GM19468 (cell line): ENCODE results near the gene SORL1.
"Not testable (repeated sequence)": the region's sequence is repeated elsewhere in the genome, so short reads cannot be mapped to it uniquely, and the experiment has no call there.

Experiments
- ATAC-seq: cut with Tn5 transposase; IDR thresholded peaks from one replicate; pipeline ENCODE4 v1.9.1; 2021; ENCODE audit warnings: mild to moderate bottlenecking, moderate library complexity, moderate number of reproducible peaks; ENCODE audit not compliant: unreplicated experiment; ENCODE audit errors: extremely low read depth

Gene SORL1

DNA sequence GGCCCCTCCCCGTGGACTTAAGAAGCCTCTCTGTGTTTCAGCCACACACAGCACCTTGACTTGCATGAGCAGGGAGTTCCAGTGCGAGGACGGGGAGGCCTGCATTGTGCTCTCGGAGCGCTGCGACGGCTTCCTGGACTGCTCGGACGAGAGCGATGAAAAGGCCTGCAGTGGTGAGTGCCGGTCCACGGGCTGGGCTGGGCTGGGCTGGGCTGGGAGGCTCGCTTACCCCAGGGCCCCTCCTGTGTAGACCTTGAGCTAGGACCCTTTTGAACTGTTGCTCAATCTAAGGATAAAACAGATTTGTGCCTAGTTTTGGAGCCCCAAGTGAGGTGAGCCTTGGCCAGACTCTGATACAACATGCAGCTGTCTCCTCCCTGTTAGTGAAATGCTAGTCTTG lies 152.0 kb downstream of the SORL1 start:
- no peak for ATAC-seq

DNA sequence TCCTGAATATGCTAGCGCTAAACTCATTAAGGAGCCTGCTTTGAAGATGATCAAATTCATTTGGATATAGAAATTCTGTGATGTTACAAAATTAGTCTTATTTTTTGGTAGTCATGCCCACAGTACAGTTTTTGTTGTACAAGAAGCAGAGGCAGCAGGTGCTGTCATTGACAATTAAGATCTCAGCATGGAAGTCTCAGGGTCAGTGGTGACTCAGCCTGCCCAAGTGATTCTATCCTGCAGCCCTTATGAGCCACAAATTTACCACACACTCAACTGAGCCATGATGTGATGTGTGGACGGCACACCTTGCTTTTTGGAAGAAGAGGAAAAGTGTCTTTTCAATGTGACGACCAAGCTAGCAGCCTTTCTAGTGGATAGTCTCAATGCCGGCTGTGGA lies 154.2 kb downstream of the SORL1 start:
- ATAC-seq: no peak

DNA sequence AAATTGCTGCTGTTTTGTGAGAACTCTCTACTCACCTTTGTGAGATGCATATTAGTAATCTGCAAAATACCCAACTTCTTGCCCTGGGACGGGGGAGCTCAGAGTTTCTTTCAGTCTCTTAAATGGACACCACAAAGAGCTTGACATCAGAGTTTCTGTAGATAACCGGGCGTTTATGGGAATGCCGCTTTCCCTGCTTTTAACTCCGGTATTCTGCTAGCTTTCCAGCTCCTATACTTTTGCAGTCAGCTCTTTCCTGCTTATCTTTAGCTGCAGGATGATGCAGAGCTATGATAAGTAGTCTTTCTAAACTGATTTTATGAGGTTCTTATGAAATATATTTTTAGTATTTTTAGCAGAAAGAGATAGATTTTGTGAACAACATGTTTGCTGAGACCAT lies 155.2 kb downstream of the SORL1 start:
- no peak for ATAC-seq

GRCh38 chr11:121608545-121609098 lies 156.5 kb downstream of the SORL1 start:
- ATAC-seq: no peak

DNA sequence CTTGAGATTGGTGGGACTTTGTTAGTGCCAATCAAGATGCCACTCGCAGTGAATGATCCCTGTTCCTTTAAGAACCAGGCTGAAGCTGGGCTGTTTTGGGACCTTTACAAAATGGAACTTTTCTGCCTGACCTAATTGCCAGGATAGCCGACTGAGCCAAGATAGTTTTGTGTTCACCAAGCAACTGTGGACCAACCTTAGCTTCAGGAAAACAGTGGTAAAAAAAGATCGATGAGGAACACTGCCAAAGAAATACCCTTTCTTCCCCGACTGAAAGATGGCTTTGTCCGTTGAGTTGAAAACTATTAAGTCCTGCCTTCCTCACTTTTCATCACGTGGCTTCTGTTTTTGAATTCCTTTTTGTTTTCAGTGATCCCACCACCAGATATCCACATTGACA lies 158.6 kb downstream of the SORL1 start:
- no peak for ATAC-seq

- no peak for ATAC-seq
Measured at GRCh38 chr11:121611242-121611641, 159.1 kb downstream of the SORL1 start.

- ATAC-seq: no peak
Measured at GRCh38 chr11:121613724-121614123, 161.6 kb downstream of the SORL1 start.

DNA sequence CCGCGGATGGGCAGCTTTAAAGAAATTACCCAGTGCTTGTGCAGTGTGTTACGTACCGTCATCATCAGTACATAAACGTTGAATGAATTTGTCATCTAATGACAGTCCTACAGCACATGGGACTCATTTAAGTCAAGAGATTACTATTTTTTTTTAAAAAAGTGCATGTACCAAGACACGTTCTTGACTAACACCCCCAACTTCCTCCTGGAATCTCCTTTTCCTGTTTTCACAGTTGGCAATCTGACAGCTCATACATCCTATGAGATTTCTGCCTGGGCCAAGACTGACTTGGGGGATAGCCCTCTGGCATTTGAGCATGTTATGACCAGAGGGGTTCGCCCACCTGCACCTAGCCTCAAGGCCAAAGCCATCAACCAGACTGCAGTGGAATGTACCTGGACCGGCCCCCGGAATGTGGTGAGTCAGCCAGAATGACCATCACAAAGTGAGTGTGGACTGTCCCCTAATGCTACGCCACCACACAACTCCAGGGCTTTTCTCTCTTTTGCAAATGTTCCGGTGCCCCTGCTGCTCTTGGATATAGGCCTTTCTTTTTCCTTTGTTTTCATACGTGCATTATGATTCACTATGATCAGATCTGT lies 162.6 kb downstream of the SORL1 start:
- ATAC-seq: no peak

- ATAC-seq: no peak
Measured at GRCh38 chr11:121615501-121615900, 163.4 kb downstream of the SORL1 start.

- ATAC-seq: no peak
Measured at GRCh38 chr11:121618516-121618915, 166.4 kb downstream of the SORL1 start.

GRCh38 chr11:121625777-121626506 lies 173.8 kb downstream of the SORL1 start:
- no peak for ATAC-seq

- no peak for ATAC-seq
Measured at GRCh38 chr11:121626507-121626875, 174.4 kb downstream of the SORL1 start.

- no peak for ATAC-seq
Measured at GRCh38 chr11:121626980-121627379, 174.9 kb downstream of the SORL1 start.

DNA sequence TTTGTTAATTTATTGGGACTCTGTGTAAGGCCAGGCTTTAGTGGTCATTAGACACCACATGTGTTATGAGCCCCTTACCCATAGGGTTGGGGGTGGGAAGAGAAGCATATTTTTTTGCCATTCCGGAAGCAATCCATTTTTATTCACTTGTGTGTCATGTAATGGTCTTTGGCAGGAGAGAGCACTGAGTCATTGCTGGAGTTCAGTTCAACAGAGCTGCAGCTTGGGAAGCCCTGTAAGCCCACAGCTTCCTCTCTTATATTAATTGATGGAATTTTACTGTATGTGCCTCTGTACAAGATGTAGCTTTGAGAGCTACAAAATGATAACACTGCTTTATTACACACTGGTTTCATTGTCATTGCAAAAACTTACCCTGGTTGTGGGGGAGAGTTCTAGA lies 177.9 kb downstream of the SORL1 start:
- ATAC-seq: no peak

GRCh38 chr11:121631456-121631855 lies 179.3 kb downstream of the SORL1 start:
- ATAC-seq: no peak

- no peak for ATAC-seq
Measured at GRCh38 chr11:121634273-121634672, 182.2 kb downstream of the SORL1 start.

- no peak for ATAC-seq
Measured at GRCh38 chr11:121634889-121635288, 182.8 kb downstream of the SORL1 start.

DNA sequence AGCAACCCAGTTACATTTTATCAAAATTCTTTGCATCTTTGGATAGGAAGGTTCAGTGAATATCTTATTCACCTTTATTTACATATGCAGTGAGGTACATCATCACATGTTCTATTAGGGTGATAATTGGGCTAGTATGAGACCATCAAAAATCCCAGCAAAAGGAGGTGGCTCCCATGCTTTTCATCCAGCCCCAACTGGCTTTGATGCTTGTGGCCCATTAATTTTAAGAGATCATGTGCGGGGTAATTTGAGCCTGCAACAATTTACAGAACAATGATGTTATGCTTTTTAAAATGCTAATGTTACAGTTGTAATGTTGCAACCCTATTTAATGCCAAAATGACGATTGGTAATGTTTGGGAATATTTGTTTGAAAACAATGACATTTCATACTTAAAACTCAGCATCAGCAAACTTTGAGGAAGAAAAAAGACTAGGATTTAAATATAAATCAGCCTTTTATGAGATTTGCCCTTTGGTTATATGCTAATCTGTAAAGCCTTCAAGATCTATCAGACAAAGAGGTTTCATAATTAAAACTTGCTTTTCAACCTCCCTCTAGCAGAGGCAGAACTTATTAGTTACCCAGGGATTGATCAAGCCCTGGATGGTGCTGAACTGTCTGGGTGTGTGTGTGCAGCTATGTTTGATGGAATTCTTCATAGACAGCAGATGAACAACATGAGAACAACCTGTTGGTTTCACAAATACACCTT lies 184.1 kb downstream of the SORL1 start:
- no peak for ATAC-seq

DNA sequence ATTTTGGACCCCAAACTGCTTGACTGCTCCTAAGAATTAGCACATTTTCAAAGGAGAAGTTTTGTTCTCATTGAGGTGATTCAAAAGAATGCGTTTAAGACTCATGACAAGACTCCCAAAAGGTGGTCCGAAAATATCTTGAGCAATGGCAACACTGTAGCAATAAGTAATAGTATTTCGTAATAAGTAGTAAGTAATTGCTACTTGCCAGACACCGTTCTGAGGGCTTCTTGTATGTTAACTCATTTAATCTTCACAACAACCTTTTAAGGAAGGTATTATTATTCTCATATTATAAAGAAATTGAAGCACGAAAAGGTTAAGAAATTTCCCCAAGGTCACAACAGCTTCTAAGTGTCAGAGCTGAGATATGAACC lies 184.7 kb downstream of the SORL1 start:
- no peak for ATAC-seq

GRCh38 chr11:121637587-121637986 lies 185.5 kb downstream of the SORL1 start:
- ATAC-seq: not testable (repeated sequence)

DNA sequence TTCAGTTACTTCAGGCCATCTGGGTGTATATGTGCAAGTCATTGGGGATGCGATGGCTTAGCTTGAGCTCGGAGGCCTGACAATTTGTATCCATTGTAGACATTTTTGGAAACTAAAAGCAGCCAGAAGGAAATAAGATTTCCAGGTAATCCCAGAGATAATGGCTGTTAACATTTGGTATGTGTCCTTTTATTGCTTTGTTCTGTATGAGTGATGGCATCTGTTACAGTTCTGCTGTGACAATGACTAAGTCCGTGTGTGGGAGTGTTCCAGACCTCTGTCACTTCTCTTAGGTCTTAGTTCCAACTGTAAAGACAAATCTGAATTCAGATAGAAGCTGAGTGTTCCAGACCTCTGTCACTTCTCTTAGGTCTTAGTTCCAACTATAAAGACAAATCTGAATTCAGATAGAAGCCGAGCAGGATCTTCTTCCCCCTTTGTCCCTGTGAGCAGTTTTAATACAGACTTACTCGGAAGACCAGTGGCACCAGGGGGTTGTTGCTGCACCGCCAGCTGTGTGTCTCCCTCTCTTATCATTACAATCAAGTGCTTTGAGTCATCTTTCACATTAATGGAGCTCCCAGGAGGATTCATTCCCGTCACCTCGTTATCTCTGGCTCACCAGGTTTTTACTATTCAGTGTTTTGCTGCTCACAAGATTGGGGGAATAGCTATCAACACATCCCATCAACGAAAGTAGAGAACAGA lies 191.5 kb downstream of the SORL1 start:
- ATAC-seq: no peak
